ENCODE measurements around the gene SLC35D2.

SLC35D2 gene

GRCh38 chr9:96399325-96399633 lies 15.8 kb upstream of the SLC35D2 start:
- TF ChIP-seq, protein P1, sequence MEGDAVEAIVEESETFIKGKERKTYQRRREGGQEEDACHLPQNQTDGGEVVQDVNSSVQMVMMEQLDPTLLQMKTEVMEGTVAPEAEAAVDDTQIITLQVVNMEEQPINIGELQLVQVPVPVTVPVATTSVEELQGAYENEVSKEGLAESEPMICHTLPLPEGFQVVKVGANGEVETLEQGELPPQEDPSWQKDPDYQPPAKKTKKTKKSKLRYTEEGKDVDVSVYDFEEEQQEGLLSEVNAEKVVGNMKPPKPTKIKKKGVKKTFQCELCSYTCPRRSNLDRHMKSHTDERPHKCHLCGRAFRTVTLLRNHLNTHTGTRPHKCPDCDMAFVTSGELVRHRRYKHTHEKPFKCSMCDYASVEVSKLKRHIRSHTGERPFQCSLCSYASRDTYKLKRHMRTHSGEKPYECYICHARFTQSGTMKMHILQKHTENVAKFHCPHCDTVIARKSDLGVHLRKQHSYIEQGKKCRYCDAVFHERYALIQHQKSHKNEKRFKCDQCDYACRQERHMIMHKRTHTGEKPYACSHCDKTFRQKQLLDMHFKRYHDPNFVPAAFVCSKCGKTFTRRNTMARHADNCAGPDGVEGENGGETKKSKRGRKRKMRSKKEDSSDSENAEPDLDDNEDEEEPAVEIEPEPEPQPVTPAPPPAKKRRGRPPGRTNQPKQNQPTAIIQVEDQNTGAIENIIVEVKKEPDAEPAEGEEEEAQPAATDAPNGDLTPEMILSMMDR (conservative IDR thresholded peaks at IDR 0.05; ENCODE audit: low read depth, low read length) = no peak
- DNase-seq (ENCODE audit: low read depth) = no peak
- no peak overlapping the region for H3K4me3 ChIP-seq (ENCODE audit: low read depth, low read length)

- TF ChIP-seq, protein P1 (conservative IDR thresholded peaks at IDR 0.05; ENCODE audit: low read depth, low read length) = peak; percentile 25
- no peak overlapping the region for H3K4me3 ChIP-seq (ENCODE audit: low read depth, low read length)
- peak; percentile 43 for DNase-seq (ENCODE audit: low read depth)
These were observed 15.2 kb upstream of the SLC35D2 start for GRCh38 chr9:96398582-96399324.

GRCh38 chr9:96395964-96396363 lies 12.5 kb upstream of the SLC35D2 start:
- TF ChIP-seq, protein P1 (conservative IDR thresholded peaks at IDR 0.05; ENCODE audit: low read depth, low read length) = no peak
- DNase-seq (ENCODE audit: low read depth) = no peak
- H3K4me3 ChIP-seq (ENCODE audit: low read depth, low read length) = no peak overlapping the region

DNA sequence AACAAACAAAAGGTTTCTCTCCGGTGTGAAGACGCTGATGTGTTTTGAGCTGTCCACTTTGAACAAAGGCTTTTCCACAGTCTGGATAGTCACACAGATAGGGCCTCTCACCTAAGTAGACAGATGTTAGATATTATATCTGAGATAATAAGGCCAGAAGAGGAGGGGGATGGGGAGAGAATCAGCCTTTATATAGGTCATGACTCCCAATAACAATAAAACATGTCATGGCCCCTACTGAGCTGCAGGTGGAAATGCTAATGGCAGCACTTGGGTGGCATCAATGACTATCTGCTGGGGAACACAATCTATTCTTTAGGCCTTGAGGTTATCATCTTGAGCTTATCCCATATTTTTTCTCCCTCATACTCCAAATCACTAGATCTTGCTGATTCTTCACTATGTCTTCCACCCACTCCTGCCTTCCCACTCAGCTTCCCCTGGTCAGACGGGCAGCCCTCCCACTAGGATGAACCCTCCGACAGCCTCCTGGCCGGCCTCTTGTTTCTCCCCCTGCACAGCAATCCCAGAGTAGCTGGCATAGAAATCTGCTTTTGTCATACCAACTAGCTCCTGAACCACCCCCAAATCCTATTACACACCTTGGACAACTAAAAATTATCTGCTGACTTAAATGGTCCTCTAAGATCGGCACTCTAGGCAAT lies 11.5 kb upstream of the SLC35D2 start:
- H3K4me3 ChIP-seq (ENCODE audit: low read depth, low read length) = no peak overlapping the region
- TF ChIP-seq, protein P1 (conservative IDR thresholded peaks at IDR 0.05; ENCODE audit: low read depth, low read length) = no peak
- no peak for DNase-seq (ENCODE audit: low read depth)

- DNase-seq (ENCODE audit: low read depth) = no peak
- TF ChIP-seq, protein P1 (conservative IDR thresholded peaks at IDR 0.05; ENCODE audit: low read depth, low read length) = no peak
- H3K4me3 ChIP-seq (ENCODE audit: low read depth, low read length) = no peak overlapping the region
These were observed 8.8 kb upstream of the SLC35D2 start for GRCh38 chr9:96392263-96392662.

DNA sequence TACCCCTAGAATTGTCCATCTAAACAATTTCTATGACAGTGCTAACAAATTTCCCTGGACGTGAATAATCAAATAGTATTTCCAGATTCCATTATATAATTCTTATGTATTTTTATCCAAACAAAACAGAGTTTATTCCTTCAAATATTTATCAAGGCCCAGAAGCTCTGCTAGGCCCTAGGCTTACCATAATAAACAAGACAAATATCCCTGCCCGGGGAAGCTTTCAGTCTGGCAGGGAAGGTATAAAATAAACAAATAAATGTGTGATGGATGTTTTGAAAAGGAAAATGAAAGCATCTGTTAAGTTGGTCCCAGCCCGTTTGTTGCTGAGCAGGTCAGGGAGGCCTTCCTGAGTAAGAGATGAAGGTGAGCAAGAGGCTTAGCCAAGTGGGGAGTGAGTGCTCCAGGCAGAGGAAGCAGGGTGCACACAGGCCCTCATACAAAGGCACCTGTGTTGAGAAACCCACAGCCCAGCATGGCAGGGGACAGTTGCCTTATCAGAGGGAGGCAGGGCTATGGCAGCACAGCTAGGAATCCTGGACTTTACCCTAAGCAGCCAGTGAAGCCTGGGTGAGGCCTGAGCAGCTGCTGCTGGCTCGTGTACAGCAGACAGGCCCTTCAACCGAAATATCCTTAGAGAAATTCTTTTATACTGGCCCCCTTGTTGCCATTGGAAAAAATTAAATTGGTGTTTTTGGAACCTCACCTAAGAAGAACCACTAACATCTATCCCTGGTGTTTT lies 7.7 kb upstream of the SLC35D2 start:
- no peak overlapping the region for H3K4me3 ChIP-seq (ENCODE audit: low read depth, low read length)
- DNase-seq (ENCODE audit: low read depth) = peak; percentile 58
- TF ChIP-seq, protein P1 (conservative IDR thresholded peaks at IDR 0.05; ENCODE audit: low read depth, low read length) = no peak
